Measurements from ENCODE around the gene RGS3.

Gene RGS3

DNA sequence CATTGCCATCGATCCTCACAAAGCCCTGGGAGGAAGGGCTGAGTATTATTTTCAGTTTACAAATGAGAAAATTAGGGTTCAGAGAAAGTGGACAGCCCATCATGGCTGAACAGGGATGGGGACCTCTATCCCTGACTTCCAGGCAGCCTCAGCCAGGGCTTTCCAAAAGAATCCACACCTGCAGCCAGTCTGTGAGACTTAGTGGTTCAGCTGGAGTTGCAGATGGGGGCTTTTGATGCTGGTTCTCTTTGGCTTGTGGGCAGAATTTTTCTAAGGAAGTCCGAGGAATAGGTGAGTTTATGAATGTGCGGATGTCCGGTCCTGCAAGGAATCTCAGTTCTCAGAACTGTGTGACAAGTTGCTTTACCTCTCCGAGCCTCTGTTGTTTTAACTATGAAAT, 138.1 kb downstream of the RGS3 start:
- TF ChIP-seq, protein P1, sequence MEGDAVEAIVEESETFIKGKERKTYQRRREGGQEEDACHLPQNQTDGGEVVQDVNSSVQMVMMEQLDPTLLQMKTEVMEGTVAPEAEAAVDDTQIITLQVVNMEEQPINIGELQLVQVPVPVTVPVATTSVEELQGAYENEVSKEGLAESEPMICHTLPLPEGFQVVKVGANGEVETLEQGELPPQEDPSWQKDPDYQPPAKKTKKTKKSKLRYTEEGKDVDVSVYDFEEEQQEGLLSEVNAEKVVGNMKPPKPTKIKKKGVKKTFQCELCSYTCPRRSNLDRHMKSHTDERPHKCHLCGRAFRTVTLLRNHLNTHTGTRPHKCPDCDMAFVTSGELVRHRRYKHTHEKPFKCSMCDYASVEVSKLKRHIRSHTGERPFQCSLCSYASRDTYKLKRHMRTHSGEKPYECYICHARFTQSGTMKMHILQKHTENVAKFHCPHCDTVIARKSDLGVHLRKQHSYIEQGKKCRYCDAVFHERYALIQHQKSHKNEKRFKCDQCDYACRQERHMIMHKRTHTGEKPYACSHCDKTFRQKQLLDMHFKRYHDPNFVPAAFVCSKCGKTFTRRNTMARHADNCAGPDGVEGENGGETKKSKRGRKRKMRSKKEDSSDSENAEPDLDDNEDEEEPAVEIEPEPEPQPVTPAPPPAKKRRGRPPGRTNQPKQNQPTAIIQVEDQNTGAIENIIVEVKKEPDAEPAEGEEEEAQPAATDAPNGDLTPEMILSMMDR (IDR thresholded peaks at IDR 0.05; ENCODE audit: insufficient read depth, low read depth, low read length, missing control alignments) = no peak
- DNase-seq (ENCODE audit: low read depth) = no peak
- H3K4me3 ChIP-seq (ENCODE audit: low read depth, low read length) = no peak overlapping the region

DNA sequence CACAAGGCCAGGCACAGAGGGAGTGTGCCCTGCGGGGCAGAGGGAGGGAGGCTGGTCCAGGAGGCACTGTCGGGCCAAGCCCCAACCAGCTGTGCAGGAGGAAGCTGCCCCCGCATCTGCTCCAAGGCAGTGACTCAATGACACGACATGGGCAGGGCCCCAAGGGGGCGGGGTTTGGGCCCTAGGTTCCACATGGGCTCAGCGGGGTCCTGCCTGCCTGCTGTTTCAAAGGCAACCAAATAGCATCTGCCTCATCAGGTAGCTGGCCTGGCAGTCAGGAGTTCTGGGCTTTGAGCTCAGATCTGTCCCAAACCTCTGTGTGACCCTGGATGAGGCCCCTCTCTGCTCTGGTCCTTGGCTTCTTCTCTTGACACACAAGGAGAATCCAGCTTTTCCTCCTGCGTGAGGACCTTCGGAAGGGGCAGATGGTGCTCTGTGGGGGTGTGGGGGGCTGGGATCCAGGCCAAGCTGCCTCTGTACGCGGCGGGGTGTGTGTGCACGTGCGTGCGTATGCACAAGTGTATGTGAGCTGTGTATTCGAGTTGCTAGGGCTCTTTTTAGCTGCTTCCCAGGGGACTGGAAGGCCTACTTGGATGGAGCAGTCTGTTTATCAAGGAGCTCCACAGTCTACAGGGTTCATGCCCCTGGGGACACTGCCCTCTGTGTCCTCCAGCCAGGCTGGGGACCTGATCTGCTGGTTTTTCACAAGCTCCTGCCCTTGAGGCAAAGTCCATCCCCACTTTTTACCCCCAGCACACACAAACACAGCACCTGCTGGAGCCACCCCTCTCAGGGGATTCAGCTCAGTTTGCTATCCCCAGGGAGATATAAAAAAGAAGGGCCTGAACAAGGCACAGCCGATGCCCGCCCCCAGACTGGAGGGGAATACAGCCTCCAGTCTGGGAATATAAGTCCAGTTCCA, 138.9 kb downstream of the RGS3 start:
- DNase-seq (ENCODE audit: low read depth) = no peak
- no peak overlapping the region for H3K4me3 ChIP-seq (ENCODE audit: low read depth, low read length)
- TF ChIP-seq, protein P1 (IDR thresholded peaks at IDR 0.05; ENCODE audit: insufficient read depth, low read depth, low read length, missing control alignments) = no peak

DNA sequence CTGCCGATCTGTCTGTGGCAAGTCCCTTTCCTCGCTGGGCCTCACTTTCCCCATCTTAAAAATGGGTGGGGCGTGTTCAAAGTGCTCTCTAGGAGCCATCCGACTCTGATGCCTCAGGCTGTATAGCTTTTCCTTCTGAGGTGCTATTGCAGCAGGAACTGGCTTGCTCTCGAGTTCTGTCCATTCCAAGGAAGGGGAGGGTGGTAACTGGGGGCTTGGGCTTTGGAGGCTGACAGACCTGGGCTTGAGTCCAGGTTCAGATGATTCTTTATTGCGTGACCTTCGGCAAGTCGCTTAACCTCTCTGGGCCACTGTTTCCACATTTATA, 139.5 kb downstream of the RGS3 start:
- no peak for DNase-seq (ENCODE audit: low read depth)
- TF ChIP-seq, protein P1 (IDR thresholded peaks at IDR 0.05; ENCODE audit: insufficient read depth, low read depth, low read length, missing control alignments) = no peak
- no peak overlapping the region for H3K4me3 ChIP-seq (ENCODE audit: low read depth, low read length)

DNA sequence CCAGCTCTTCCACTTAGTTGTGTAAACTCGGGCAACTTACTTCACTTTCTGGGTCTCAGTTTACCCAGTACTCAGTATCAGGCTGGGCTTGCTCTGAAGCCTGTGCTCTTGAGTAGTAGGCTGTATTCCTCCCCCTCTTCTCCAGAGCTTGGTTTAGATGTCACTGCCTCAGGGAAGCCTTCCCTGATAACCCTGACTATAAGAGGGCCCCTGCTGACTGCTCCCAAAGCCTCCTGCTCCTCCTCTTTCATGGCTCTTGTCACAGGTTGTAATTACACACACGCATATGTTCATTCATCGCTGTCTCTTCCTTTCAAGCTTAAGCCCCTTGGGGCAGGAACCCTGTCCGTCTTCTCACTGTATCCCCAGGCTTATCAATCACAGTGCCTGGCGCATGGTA, 140.2 kb downstream of the RGS3 start:
- TF ChIP-seq, protein P1 (IDR thresholded peaks at IDR 0.05; ENCODE audit: insufficient read depth, low read depth, low read length, missing control alignments) = no peak
- no peak for DNase-seq (ENCODE audit: low read depth)
- H3K4me3 ChIP-seq (ENCODE audit: low read depth, low read length) = no peak overlapping the region

DNA sequence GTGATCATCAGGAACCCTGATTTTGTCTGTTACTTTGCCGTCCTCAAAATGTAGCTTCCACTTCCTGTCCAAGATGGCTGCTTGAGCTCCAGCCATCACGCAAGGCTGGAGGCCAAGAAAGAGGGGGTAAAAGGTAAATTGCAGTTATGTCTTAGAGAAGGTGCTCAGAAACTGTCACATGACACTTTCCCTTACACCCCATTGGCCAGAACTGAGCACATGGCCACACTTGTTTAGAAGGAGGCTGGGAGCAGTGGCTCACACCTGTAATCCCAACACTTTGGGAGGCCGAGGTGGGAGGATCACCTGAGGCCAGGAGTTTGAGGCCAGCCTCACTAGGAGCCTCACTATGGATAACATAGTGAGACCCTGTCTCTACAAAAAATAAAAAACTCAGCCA, 140.9 kb downstream of the RGS3 start:
- TF ChIP-seq, protein P1 (IDR thresholded peaks at IDR 0.05; ENCODE audit: insufficient read depth, low read depth, low read length, missing control alignments) = no peak
- no peak for DNase-seq (ENCODE audit: low read depth)
- no peak overlapping the region for H3K4me3 ChIP-seq (ENCODE audit: low read depth, low read length)

DNA sequence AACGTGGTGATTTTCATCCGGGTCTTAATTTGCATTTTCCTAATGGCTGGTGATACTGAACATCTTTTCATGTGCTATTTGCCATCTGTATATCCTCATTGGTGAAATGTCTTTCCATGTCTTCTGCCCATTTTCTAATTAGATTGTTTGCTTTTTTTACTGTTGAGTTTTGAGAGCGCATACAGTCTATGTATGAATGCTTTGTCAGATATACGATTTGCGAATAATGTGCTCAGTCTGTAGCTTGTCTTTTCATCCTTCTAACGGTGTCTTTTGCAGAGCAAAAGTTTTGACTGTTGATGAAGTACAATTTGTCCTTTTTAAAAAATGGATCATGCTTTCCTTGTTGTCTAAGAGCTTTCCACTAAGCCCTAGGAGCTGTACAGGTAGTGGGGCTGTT, 143.0 kb downstream of the RGS3 start:
- no peak for DNase-seq (ENCODE audit: low read depth)
- TF ChIP-seq, protein P1 (IDR thresholded peaks at IDR 0.05; ENCODE audit: insufficient read depth, low read depth, low read length, missing control alignments) = no peak
- H3K4me3 ChIP-seq (ENCODE audit: low read depth, low read length) = no peak overlapping the region
